ENCODE results near the gene ANKFN1. TPM values are rescaled to one million over a fixed set of nuclear protein-coding genes. Genes with fewer than 3 reads are reported as not detected.

Gene ANKFN1
- total and polyA plus RNA-seq, 2 of the 13 experiments (the other 11 are each of a cell fraction or from before 2014, with no cell fraction given) = not detected

- intact Hi-C loops (cut with micrococcal nuclease; ENCODE audit: unreplicated experiment) (no loop called here), in situ Hi-C loops (cut with HindIII; ENCODE audit: extremely low pct_ligation_motif_present, low pct_unique_long_range_greater_than_20kb) (no loop called here)
- no peak overlapping the region for H3K9ac ChIP-seq (ENCODE audit: insufficient read depth, low read depth, low read length)
- no peaks in the 10 kb centered on the region for H3K4me1 ChIP-seq (ENCODE audit: insufficient read depth, low read length)
- H3K27me3 ChIP-seq (ENCODE audit: control insufficient read depth in 1 of 2, insufficient read depth in 2 of 2, low read length in 2 of 2) = no peaks in the 10 kb centered on the region
- FAIRE-seq = no peak
- TF ChIP-seq DRAP1 (CRISPR knock-in tag; IDR thresholded peaks at IDR 0.05) (no peak), ATF7 (IDR thresholded peaks at IDR 0.05) (peak; percentile 91), ATF7 (CRISPR knock-in tag; IDR thresholded peaks at IDR 0.05) (no peak), SAFB2 (CRISPR knock-in tag; IDR thresholded peaks at IDR 0.05; ENCODE audit: borderline replicate concordance, low read depth) (no peak), ZNF607 (CRISPR knock-in tag; IDR thresholded peaks at IDR 0.05; ENCODE audit: borderline replicate concordance) (no peak)
- no peak for DNase-seq (ENCODE audit: low spot score)
- no peaks in the 10 kb centered on the region for H4K20me1 ChIP-seq (ENCODE audit: insufficient read depth, low read length)
- H3K79me2 ChIP-seq (ENCODE audit: insufficient read depth, low read length) = no peaks in the 10 kb centered on the region
- no peak overlapping the region for H2AFZ ChIP-seq (ENCODE audit: low read length)
- WGBS (ENCODE audit: low lambda C conversion rate) = 2% methylated on average over 1 of the region's 1 CpG
- BruUV-seq (replicated peaks) = no TSS peak
- H3K9me3 ChIP-seq (ENCODE audit: low read length) = no peaks in the 10 kb centered on the region
- H3K36me3 ChIP-seq (replicated peaks in 1 of 2; ENCODE audit: control insufficient read depth in 1 of 2, insufficient read depth in 2 of 2, low read length in 2 of 2) = no peaks in the 10 kb centered on the region
- no peak for ATAC-seq
- CTCF ChIA-PET (ENCODE audit: low intra/inter-chr PET ratio, low total read pairs) = no interaction called here
- POLR2A ChIA-PET = no interaction called here
- no peak overlapping the region for H3K4me3 ChIP-seq (replicated peaks in 1 of 3; ENCODE audit: insufficient read depth in 1 of 3, low read depth in 2 of 3, low read length in 3 of 3)
- H3K27ac ChIP-seq (ENCODE audit: extremely low read length, insufficient read depth, low read length) = no peak overlapping the region
- no peak overlapping the region for H3K4me2 ChIP-seq (ENCODE audit: low read depth, low read length)
These were observed 321.8 kb downstream of the ANKFN1 start for GRCh38 chr17:56475116-56475515.

GRCh38 chr17:56478836-56479447 is 325.7 kb downstream of the ANKFN1 start:
- H3K36me3 ChIP-seq (replicated peaks in 1 of 2; ENCODE audit: control insufficient read depth in 1 of 2, insufficient read depth in 2 of 2, low read length in 2 of 2) = no peaks in the 10 kb centered on the region
- H3K4me2 ChIP-seq (ENCODE audit: low read depth, low read length) = no peak overlapping the region
- no peaks in the 10 kb centered on the region for H3K9me3 ChIP-seq (ENCODE audit: low read length)
- H3K27me3 ChIP-seq (ENCODE audit: control insufficient read depth in 1 of 2, insufficient read depth in 2 of 2, low read length in 2 of 2) = no peaks in the 10 kb centered on the region
- WGBS (ENCODE audit: low lambda C conversion rate) = 27% methylated on average over 7 of the region's 7 CpGs
- no peak overlapping the region for H3K9ac ChIP-seq (ENCODE audit: insufficient read depth, low read depth, low read length)
- no peak overlapping the region for H2AFZ ChIP-seq (ENCODE audit: low read length)
- DNase-seq (ENCODE audit: low spot score) (peak; percentile 41), FAIRE-seq (peak; percentile 78), ATAC-seq (peak; percentile 73)
- TF ChIP-seq FOSL1 (CRISPR knock-in tag; IDR thresholded peaks at IDR 0.05; ENCODE audit: borderline replicate concordance) = no peak
- peak; percentile 59 for TF ChIP-seq CTCF (CRISPR knock-in tag; IDR thresholded peaks at IDR 0.05)
- TF ChIP-seq SP2 (CRISPR knock-in tag; IDR thresholded peaks at IDR 0.05) = no peak
- peak; percentile 53; the same call in 1 of the 2 replicates for TF ChIP-seq SMC3 (IDR thresholded peaks at IDR 0.05; ENCODE audit: low read length)
- TF ChIP-seq STAG1 (CRISPR knock-in tag; IDR thresholded peaks at IDR 0.05) = peak; percentile 33
- TF ChIP-seq RBM22 (optimal IDR thresholded peaks at IDR 0.05; ENCODE audit: low read length) = no peak
- intact Hi-C loops (cut with micrococcal nuclease; ENCODE audit: unreplicated experiment) = loop anchor here (1.0 kb wide), 1 partner anchor 353 kb away; no protein-coding TSS in a partner anchor
- no peak overlapping the region for H3K27ac ChIP-seq (ENCODE audit: extremely low read length, insufficient read depth, low read length)
- in situ Hi-C loops (cut with HindIII; ENCODE audit: extremely low pct_ligation_motif_present, low pct_unique_long_range_greater_than_20kb) = no loop called here
- CTCF ChIA-PET (ENCODE audit: low intra/inter-chr PET ratio, low total read pairs) = interaction anchor here (1.3 to 2.2 kb wide), 2 partner anchors 352 to 953 kb away, joined by 4 to 15 read pairs; no protein-coding TSS in a partner anchor
- H3K4me3 ChIP-seq (replicated peaks in 1 of 3; ENCODE audit: insufficient read depth in 1 of 3, low read depth in 2 of 3, low read length in 3 of 3) = no peak overlapping the region
- no TSS peak for BruUV-seq (replicated peaks)
- POLR2A ChIA-PET = no interaction called here
- no peaks in the 10 kb centered on the region for H3K4me1 ChIP-seq (ENCODE audit: insufficient read depth, low read length)
- H4K20me1 ChIP-seq (ENCODE audit: insufficient read depth, low read length) = no peaks in the 10 kb centered on the region
- H3K79me2 ChIP-seq (ENCODE audit: insufficient read depth, low read length) = no peaks in the 10 kb centered on the region

All from HepG2 (cell line).